OCI-LY7 (cell line): ENCODE measurements around the gene HMCES. TPM values are rescaled to one million over a fixed set of nuclear protein-coding genes. Genes with fewer than 3 reads are reported as not detected.
A peak's percentile ranks its signal among the peaks of the same experiment; 100 is the strongest.

ENCODE experiments used
- BruUV-seq: library from RNA; stranded (reverse); fragments of 400-500 nt; replicated peaks from 2 replicates; lab custom pipeline; 2021; lab: Mats Ljungman, UMichigan
- CTCF ChIA-PET: fragments of 300-600 bp; sonication (Branson Sonifier 250); formaldehyde crosslinking; loops from one replicate; lab custom pipeline; 2022; ENCODE audit warnings: antibody characterized with exemption; ENCODE audit not compliant: unreplicated experiment; lab: Charles Lee
- POLR2A ChIA-PET: fragments of 300-600 bp; sonication (Branson Sonifier 250); formaldehyde crosslinking; loops from one replicate; lab custom pipeline; 2022; ENCODE audit warnings: antibody characterized with exemption; lab: Charles Lee
- DNase-seq: peaks from one replicate; pipeline ENCODE4 v3.0.0-alpha.2; 2015; ENCODE audit warnings: low spot score
- H2AFZ ChIP-seq: fragments of 200-600 bp; sonication (generic), shearing (Covaris generic); 2 replicates; pipeline ENCODE4 v1.6.1; 2014; ENCODE audit warnings: mild to moderate bottlenecking, antibody characterized with exemption, low read length, moderate library complexity
- H3K27ac ChIP-seq: fragments of 200-600 bp; sonication (generic); 2 replicates; pipeline ENCODE4 v1.5.1; 2014; ENCODE audit warnings: mixed run types, low read depth, mild to moderate bottlenecking, moderate library complexity, low read length, inconsistent platforms; ENCODE audit not compliant: poor library complexity, severe bottlenecking
- H3K36me3 ChIP-seq: fragments of 200-600 bp; sonication (generic); 2 replicates; pipeline ENCODE4 v1.6.1; 2014; ENCODE audit warnings: mild to moderate bottlenecking, antibody characterized with exemption, low read length, moderate library complexity, mixed read lengths; ENCODE audit not compliant: insufficient read depth
- H3K4me1 ChIP-seq: fragments of 200-600 bp; sonication (generic); 2 replicates; pipeline ENCODE4 v1.5.1; 2014; ENCODE audit warnings: mild to moderate bottlenecking, low read length; ENCODE audit not compliant: insufficient read depth, poor library complexity, severe bottlenecking
- H3K4me2 ChIP-seq: fragments of 200-600 bp; sonication (generic); 2 replicates; pipeline ENCODE4 v1.6.1; 2014; ENCODE audit warnings: mild to moderate bottlenecking, low read length
- H3K4me3 ChIP-seq: fragments of 200-600 bp; sonication (generic); 2 replicates; pipeline ENCODE4 v1.5.1; 2014; ENCODE audit warnings: mild to moderate bottlenecking, low read depth, low read length; ENCODE audit not compliant: poor library complexity, severe bottlenecking
- H3K79me2 ChIP-seq: fragments of 200-600 bp; sonication (generic); 2 replicates; pipeline ENCODE4 v1.6.1; 2016; ENCODE audit warnings: low read depth, mild to moderate bottlenecking, low read length, moderate library complexity, mixed read lengths; ENCODE audit not compliant: insufficient read depth
- H3K9me2 ChIP-seq: fragments of 200-600 bp; sonication (generic); 2 replicates; pipeline ENCODE4 v1.6.1; 2016; ENCODE audit warnings: mild to moderate bottlenecking, low read length, mixed read lengths; ENCODE audit not compliant: insufficient read depth
- H3K9me3 ChIP-seq: fragments of 200-600 bp; sonication (generic); 2 replicates; pipeline ENCODE4 v1.6.1; 2014; ENCODE audit warnings: mild to moderate bottlenecking, mixed run types, low read length, mixed read lengths
- H4K20me1 ChIP-seq: fragments of 200-600 bp; sonication (generic); 2 replicates; pipeline ENCODE4 v1.6.1; 2014; ENCODE audit warnings: mild to moderate bottlenecking, antibody characterized with exemption, low read length, moderate library complexity, mixed read lengths; ENCODE audit not compliant: insufficient read depth
- EZH2phosphoT487 ChIP-seq: fragments of 200-600 bp; sonication (generic); IDR thresholded peaks from 2 replicates; pipeline ENCODE4 v1.6.1; 2018; ENCODE audit warnings: low read depth, borderline replicate concordance, mild to moderate bottlenecking, mixed run types, antibody characterized with exemption, low read length, moderate library complexity, mixed read lengths
- intact Hi-C: fragments of 100-400 bp; cut with micrococcal nuclease; formaldehyde crosslinking; loops from one replicate; pipeline ENCODE4 v1.10.0; 2022; ENCODE audit not compliant: unreplicated experiment
- total RNA-seq, 2 experiments: library from RNA; depleted of rRNA in 1 of 2; stranded (reverse); fragments of >200 nt in 1 of 2; shearing (Covaris generic) in 1 of 2; gene quantifications; 2 replicates each; pipeline ENCODE4 v1.2.3, GENCODE V29; 2014 to 2022
- TF ChIP-seq, protein P1 (sequence below): fragments of 200-600 bp; sonication (generic); conservative IDR thresholded peaks from 2 replicates; pipeline ENCODE4 v1.5.1; 2014; ENCODE audit warnings: mild to moderate bottlenecking, antibody characterized with exemption, low read length, moderate library complexity, mixed read lengths

HMCES gene
- total RNA-seq, 2 experiments from 2014 or later: 90.6 to 287 TPM

DNA sequence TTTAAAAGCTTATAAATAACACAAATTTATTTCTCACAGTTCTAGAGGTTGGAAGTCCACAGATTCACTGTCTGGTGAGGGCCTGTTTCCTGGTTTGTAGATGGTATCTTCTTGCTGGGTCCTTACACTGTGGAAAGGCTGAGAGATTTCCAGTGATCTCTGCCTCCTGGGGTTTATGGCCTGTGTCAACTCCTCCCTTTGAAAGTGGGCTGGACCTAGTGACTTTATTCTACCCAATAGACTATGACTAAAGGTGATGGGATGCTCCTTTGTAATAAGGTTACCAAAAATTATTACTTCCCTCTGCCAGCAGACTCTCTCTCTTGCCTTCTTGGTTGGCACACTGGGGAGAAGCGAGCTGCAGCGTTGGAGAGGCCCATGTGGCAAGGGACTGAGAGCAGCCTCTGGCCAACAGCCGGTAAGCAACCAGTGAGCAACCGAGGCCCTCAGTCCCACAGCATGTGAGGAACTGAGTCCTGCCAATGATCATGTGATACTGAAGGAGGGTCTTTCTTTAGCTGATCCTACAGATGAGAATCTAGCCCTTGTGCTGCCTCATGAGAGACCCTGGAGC, 43.2 kb upstream of the HMCES start:
- BruUV-seq: no TSS peak

DNA sequence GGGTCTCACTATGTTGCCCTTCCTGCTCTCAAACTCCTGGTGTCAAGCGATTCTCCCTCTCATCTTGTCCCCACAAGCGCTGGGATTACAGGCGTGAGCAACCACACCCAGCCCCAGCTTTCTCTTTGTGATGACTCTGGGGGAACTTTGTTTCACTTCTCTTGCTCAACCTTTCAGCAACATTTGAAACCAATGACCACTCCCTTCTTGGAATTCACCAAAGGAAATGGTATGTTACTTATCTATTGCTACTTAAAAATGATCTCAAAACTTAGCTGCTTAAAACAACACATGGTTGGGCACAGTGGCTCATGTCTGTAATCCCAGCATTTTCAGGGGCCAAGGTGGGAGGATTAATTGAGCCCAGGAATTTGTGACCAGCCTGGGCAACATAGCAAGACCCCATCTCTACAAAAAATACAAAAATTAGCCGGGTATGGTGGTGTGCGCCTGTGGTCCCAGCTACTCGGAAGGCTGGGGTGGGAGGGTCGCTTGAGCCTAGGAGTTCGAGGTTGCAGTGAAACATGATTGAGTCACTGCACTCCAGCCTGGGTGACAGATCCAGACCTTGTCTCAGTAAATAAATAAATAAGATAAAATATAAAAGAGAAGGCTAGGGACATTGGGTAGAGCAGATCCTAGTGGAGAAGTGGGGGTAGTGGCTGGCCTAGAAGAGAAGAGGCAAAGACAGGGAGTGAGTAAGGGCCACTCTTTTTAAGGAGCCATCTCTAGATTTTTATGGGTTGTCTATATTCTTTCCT, 39.5 kb upstream of the HMCES start:
- intact Hi-C loops: no loop called here
- CTCF ChIA-PET: no interaction called here
- POLR2A ChIA-PET: interaction anchor here (0.5 to 1.3 kb wide), 7 partner anchors 8 to 218 kb away, joined by 3 to 4 read pairs (median 3); partner anchors contain the start of gene COPG1
- no peak overlapping the region for H2AFZ ChIP-seq
- no peak for DNase-seq
- TF ChIP-seq, protein P1, sequence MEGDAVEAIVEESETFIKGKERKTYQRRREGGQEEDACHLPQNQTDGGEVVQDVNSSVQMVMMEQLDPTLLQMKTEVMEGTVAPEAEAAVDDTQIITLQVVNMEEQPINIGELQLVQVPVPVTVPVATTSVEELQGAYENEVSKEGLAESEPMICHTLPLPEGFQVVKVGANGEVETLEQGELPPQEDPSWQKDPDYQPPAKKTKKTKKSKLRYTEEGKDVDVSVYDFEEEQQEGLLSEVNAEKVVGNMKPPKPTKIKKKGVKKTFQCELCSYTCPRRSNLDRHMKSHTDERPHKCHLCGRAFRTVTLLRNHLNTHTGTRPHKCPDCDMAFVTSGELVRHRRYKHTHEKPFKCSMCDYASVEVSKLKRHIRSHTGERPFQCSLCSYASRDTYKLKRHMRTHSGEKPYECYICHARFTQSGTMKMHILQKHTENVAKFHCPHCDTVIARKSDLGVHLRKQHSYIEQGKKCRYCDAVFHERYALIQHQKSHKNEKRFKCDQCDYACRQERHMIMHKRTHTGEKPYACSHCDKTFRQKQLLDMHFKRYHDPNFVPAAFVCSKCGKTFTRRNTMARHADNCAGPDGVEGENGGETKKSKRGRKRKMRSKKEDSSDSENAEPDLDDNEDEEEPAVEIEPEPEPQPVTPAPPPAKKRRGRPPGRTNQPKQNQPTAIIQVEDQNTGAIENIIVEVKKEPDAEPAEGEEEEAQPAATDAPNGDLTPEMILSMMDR: no peak
- TF ChIP-seq EZH2phosphoT487: no peak
- BruUV-seq: no TSS peak
- no peaks in the 10 kb centered on the region for H3K36me3 ChIP-seq
- no peaks in the 10 kb centered on the region for H3K79me2 ChIP-seq
- peaks cover 30% of the 10 kb centered on the region for H3K4me1 ChIP-seq
- no peaks in the 10 kb centered on the region for H3K9me2 ChIP-seq
- H3K9me3 ChIP-seq: peaks cover 9% of the 10 kb centered on the region; the same call in 1 of the 2 replicates
- H3K27ac ChIP-seq: no peak overlapping the region
- no peak overlapping the region for H3K4me2 ChIP-seq
- no peaks in the 10 kb centered on the region for H4K20me1 ChIP-seq
- H3K4me3 ChIP-seq: no peak overlapping the region

More for the DNA sequence above, 43.2 kb upstream of the HMCES start:
- Histone ChIP-seq H3K79me2 (no peaks in the 10 kb centered on the region), H2AFZ (peak overlapping the region; percentile 39; the same call in 1 of the 2 replicates), H3K4me3 (no peak overlapping the region), H3K36me3 (no peaks in the 10 kb centered on the region), H4K20me1 (no peaks in the 10 kb centered on the region), H3K4me2 (no peak overlapping the region), H3K9me2 (no peaks in the 10 kb centered on the region), H3K4me1 (peaks cover 62% of the 10 kb centered on the region), H3K9me3 (peaks cover 9% of the 10 kb centered on the region; the same call in 1 of the 2 replicates), H3K27ac (peak overlapping the region; percentile 86)
- POLR2A ChIA-PET: interaction anchor here (0.7 to 3.1 kb wide), 7 partner anchors 11 to 205 kb away, joined by 3 to 34 read pairs (median 4); partner anchors contain the start of gene COPG1
- no peak for TF ChIP-seq EZH2phosphoT487
- TF ChIP-seq, protein P1: no peak
- CTCF ChIA-PET: interaction anchor here (0.6 kb wide), 1 partner anchor 51 kb away, joined by 3 read pairs; no protein-coding TSS in a partner anchor
- intact Hi-C loops: no loop called here
- no peak for DNase-seq
